Measurements from ENCODE around the gene ACADL. TPM values are rescaled to one million over a fixed set of nuclear protein-coding genes. Genes with fewer than 3 reads are reported as not detected.

Gene ACADL
- polyA plus RNA-seq: not detected

- H3K4me3 Mint-ChIP-seq: no peak within 1 kb of the TSS
- no peaks in the 10 kb centered on the region for H3K36me3 Mint-ChIP-seq
- no peaks in the 10 kb centered on the region for H3K4me1 Mint-ChIP-seq
- H3K27me3 Mint-ChIP-seq (ENCODE audit: low read depth in 3 of 3): peaks cover 15 to 29% (median 20%) of the 10 kb centered on the region in 3 donors
- no peak for DNase-seq
- H3K27ac Mint-ChIP-seq: no peak within 1 kb of the TSS
- peaks cover 0 to 3% (median 0%) of the 10 kb centered on the region in 6 donors for H3K9me3 Mint-ChIP-seq
Observed at GRCh38 chr2:210224941-210225672, at the start of gene ACADL. TSS of gene ACADL (minus strand) at chr2:210225447. CDS start at chr2:210225263, 184 bp downstream.

GRCh38 chr2:210271300-210271699 is 46.1 kb upstream of the ACADL start:
- DNase-seq: no peak
- H3K4me3 Mint-ChIP-seq: no peak overlapping the region
- peaks cover 0 to 2% (median 0%) of the 10 kb centered on the region in 6 donors for H3K9me3 Mint-ChIP-seq
- no peaks in the 10 kb centered on the region for H3K4me1 Mint-ChIP-seq
- H3K27me3 Mint-ChIP-seq (ENCODE audit: low read depth in 3 of 3): peaks cover 0 to 2% (median 0%) of the 10 kb centered on the region in 3 donors
- H3K27ac Mint-ChIP-seq: no peak overlapping the region
- H3K36me3 Mint-ChIP-seq: no peaks in the 10 kb centered on the region

GRCh38 chr2:210269148-210269547 is 43.9 kb upstream of the ACADL start:
- peaks cover 0 to 2% (median 2%) of the 10 kb centered on the region in 3 donors for H3K27me3 Mint-ChIP-seq (ENCODE audit: low read depth in 3 of 3)
- no peaks in the 10 kb centered on the region for H3K36me3 Mint-ChIP-seq
- no peak overlapping the region for H3K4me3 Mint-ChIP-seq
- peaks cover 0 to 2% (median 0%) of the 10 kb centered on the region in 6 donors for H3K9me3 Mint-ChIP-seq
- DNase-seq: no peak
- no peaks in the 10 kb centered on the region for H3K4me1 Mint-ChIP-seq
- no peak overlapping the region for H3K27ac Mint-ChIP-seq

GRCh38 chr2:210268281-210268680 is 43.0 kb upstream of the ACADL start:
- H3K27ac Mint-ChIP-seq: no peak overlapping the region
- peaks cover 0 to 2% (median 2%) of the 10 kb centered on the region in 3 donors for H3K27me3 Mint-ChIP-seq (ENCODE audit: low read depth in 3 of 3)
- no peak for DNase-seq
- no peaks in the 10 kb centered on the region for H3K36me3 Mint-ChIP-seq
- no peaks in the 10 kb centered on the region for H3K9me3 Mint-ChIP-seq
- no peak overlapping the region for H3K4me3 Mint-ChIP-seq
- no peaks in the 10 kb centered on the region for H3K4me1 Mint-ChIP-seq

GRCh38 chr2:210267698-210268097 is 42.5 kb upstream of the ACADL start:
- no peaks in the 10 kb centered on the region for H3K36me3 Mint-ChIP-seq
- no peak overlapping the region for H3K4me3 Mint-ChIP-seq
- no peak overlapping the region for H3K27ac Mint-ChIP-seq
- H3K4me1 Mint-ChIP-seq: no peaks in the 10 kb centered on the region
- no peaks in the 10 kb centered on the region for H3K9me3 Mint-ChIP-seq
- no peak for DNase-seq
- H3K27me3 Mint-ChIP-seq (ENCODE audit: low read depth in 3 of 3): peaks cover 0 to 2% (median 2%) of the 10 kb centered on the region in 3 donors

GRCh38 chr2:210264282-210264681 is 39.0 kb upstream of the ACADL start:
- Mint-ChIP-seq H3K4me3 (no peak overlapping the region), H3K9me3 (peaks cover 0 to 4% (median 0%) of the 10 kb centered on the region in 6 donors), H3K4me1 (no peaks in the 10 kb centered on the region), H3K27me3 (ENCODE audit: low read depth in 3 of 3) (peaks cover 0 to 2% (median 2%) of the 10 kb centered on the region in 3 donors), H3K36me3 (no peaks in the 10 kb centered on the region), H3K27ac (no peak overlapping the region)
- no peak for DNase-seq

- Mint-ChIP-seq H3K27ac (no peak overlapping the region), H3K4me1 (no peaks in the 10 kb centered on the region), H3K36me3 (no peaks in the 10 kb centered on the region), H3K4me3 (no peak overlapping the region), H3K9me3 (peaks cover 0 to 4% (median 0%) of the 10 kb centered on the region in 6 donors), H3K27me3 (ENCODE audit: low read depth in 3 of 3) (peaks cover 0 to 2% (median 0%) of the 10 kb centered on the region in 3 donors)
- DNase-seq: no peak
Observed at GRCh38 chr2:210263841-210264240, 38.6 kb upstream of the ACADL start.

GRCh38 chr2:210262036-210262435 is 36.8 kb upstream of the ACADL start:
- peaks cover 0 to 2% (median 0%) of the 10 kb centered on the region in 3 donors for H3K27me3 Mint-ChIP-seq (ENCODE audit: low read depth in 3 of 3)
- no peaks in the 10 kb centered on the region for H3K36me3 Mint-ChIP-seq

GRCh38 chr2:210259687-210260086 is 34.4 kb upstream of the ACADL start:
- no peaks in the 10 kb centered on the region for H3K36me3 Mint-ChIP-seq
- no peaks in the 10 kb centered on the region for H3K4me1 Mint-ChIP-seq
- H3K9me3 Mint-ChIP-seq: peaks cover 0 to 4% (median 0%) of the 10 kb centered on the region in 6 donors
- H3K27ac Mint-ChIP-seq: no peak overlapping the region
- no peak for DNase-seq
- no peaks in the 10 kb centered on the region for H3K27me3 Mint-ChIP-seq (ENCODE audit: low read depth in 3 of 3)
- no peak overlapping the region for H3K4me3 Mint-ChIP-seq

More at GRCh38 chr2:210262036-210262435, 36.8 kb upstream of the ACADL start:
- Mint-ChIP-seq H3K9me3 (peaks cover 0 to 4% (median 0%) of the 10 kb centered on the region in 6 donors), H3K4me3 (no peak overlapping the region), H3K4me1 (no peaks in the 10 kb centered on the region), H3K27ac (no peak overlapping the region)
- DNase-seq: no peak

- no peaks in the 10 kb centered on the region for H3K9me3 Mint-ChIP-seq
- no peak overlapping the region for H3K4me3 Mint-ChIP-seq
- H3K36me3 Mint-ChIP-seq: no peaks in the 10 kb centered on the region
- no peaks in the 10 kb centered on the region for H3K4me1 Mint-ChIP-seq
- H3K27ac Mint-ChIP-seq: no peak overlapping the region
- no peaks in the 10 kb centered on the region for H3K27me3 Mint-ChIP-seq (ENCODE audit: low read depth in 3 of 3)
- DNase-seq: no peak
Observed at GRCh38 chr2:210252699-210253606, 27.7 kb upstream of the ACADL start.

- peaks cover 0 to 3% (median 1%) of the 10 kb centered on the region in 3 donors for H3K27me3 Mint-ChIP-seq (ENCODE audit: low read depth in 3 of 3)
- DNase-seq: no peak
- no peaks in the 10 kb centered on the region for H3K9me3 Mint-ChIP-seq
- no peaks in the 10 kb centered on the region for H3K4me1 Mint-ChIP-seq
- H3K27ac Mint-ChIP-seq: no peak overlapping the region
- H3K4me3 Mint-ChIP-seq: no peak overlapping the region
- H3K36me3 Mint-ChIP-seq: no peaks in the 10 kb centered on the region
Observed at GRCh38 chr2:210250622-210251021, 25.4 kb upstream of the ACADL start.

- no peak overlapping the region for H3K27ac Mint-ChIP-seq
- H3K4me3 Mint-ChIP-seq: no peak overlapping the region
- peaks cover 2 to 9% (median 2%) of the 10 kb centered on the region in 3 donors for H3K27me3 Mint-ChIP-seq (ENCODE audit: low read depth in 3 of 3)
- H3K9me3 Mint-ChIP-seq: no peaks in the 10 kb centered on the region
- H3K4me1 Mint-ChIP-seq: no peaks in the 10 kb centered on the region
- no peak for DNase-seq
- no peaks in the 10 kb centered on the region for H3K36me3 Mint-ChIP-seq
Observed at GRCh38 chr2:210233487-210233886, 8.2 kb upstream of the ACADL start.

- no peak overlapping the region for H3K27ac Mint-ChIP-seq
- no peak for DNase-seq
- no peaks in the 10 kb centered on the region for H3K9me3 Mint-ChIP-seq
- no peaks in the 10 kb centered on the region for H3K4me1 Mint-ChIP-seq
- no peak overlapping the region for H3K4me3 Mint-ChIP-seq
- H3K27me3 Mint-ChIP-seq (ENCODE audit: low read depth in 3 of 3): peaks cover 2 to 17% (median 7%) of the 10 kb centered on the region in 3 donors
- H3K36me3 Mint-ChIP-seq: no peaks in the 10 kb centered on the region
Observed at GRCh38 chr2:210230984-210231383, 5.7 kb upstream of the ACADL start.

- Mint-ChIP-seq H3K4me1 (no peaks in the 10 kb centered on the region), H3K27me3 (ENCODE audit: low read depth in 3 of 3) (peaks cover 2 to 17% (median 7%) of the 10 kb centered on the region in 3 donors), H3K9me3 (no peaks in the 10 kb centered on the region)
Observed at GRCh38 chr2:210230518-210230917, 5.3 kb upstream of the ACADL start.

More at GRCh38 chr2:210230518-210230917, 5.3 kb upstream of the ACADL start:
- no peak for DNase-seq
- no peaks in the 10 kb centered on the region for H3K36me3 Mint-ChIP-seq
- H3K4me3 Mint-ChIP-seq: no peak overlapping the region
- no peak overlapping the region for H3K27ac Mint-ChIP-seq

All from immature natural killer cell (primary cell).